BLaER1 (cell line): ENCODE data around the gene BMP2.

Source experiments
- H3K27ac ChIP-seq: shearing (Covaris generic); formaldehyde crosslinking; 2 replicates; pipeline ENCODE4 v1.8.1; 2022
- H3K27me3 ChIP-seq: shearing (Covaris generic); formaldehyde crosslinking; 2 replicates; pipeline ENCODE4 v1.8.1; 2022
- H3K36me3 ChIP-seq: shearing (Covaris generic); formaldehyde crosslinking; 2 replicates; pipeline ENCODE4 v1.8.1; 2022
- H3K4me1 ChIP-seq: shearing (Covaris generic); formaldehyde crosslinking; 2 replicates; pipeline ENCODE4 v1.8.1; 2022
- H3K4me2 ChIP-seq: shearing (Covaris generic); formaldehyde crosslinking; 2 replicates; pipeline ENCODE4 v1.8.1; 2022
- H3K4me3 ChIP-seq: shearing (Covaris generic); formaldehyde crosslinking; 2 replicates; pipeline ENCODE4 v1.8.1; 2022
- H3K9ac ChIP-seq: shearing (Covaris generic); formaldehyde crosslinking; 2 replicates; pipeline ENCODE4 v1.8.1; 2022
- H3K9me3 ChIP-seq: shearing (Covaris generic); formaldehyde crosslinking; 2 replicates; pipeline ENCODE4 v1.8.1; 2022
- H4K20me1 ChIP-seq: shearing (Covaris generic); formaldehyde crosslinking; 2 replicates; pipeline ENCODE4 v1.8.1; 2022
- Cebpa-rat ChIP-seq: shearing (Covaris generic); IDR thresholded peaks from 2 replicates; pipeline ENCODE4 v1.8.1; 2022

BMP2 gene

DNA sequence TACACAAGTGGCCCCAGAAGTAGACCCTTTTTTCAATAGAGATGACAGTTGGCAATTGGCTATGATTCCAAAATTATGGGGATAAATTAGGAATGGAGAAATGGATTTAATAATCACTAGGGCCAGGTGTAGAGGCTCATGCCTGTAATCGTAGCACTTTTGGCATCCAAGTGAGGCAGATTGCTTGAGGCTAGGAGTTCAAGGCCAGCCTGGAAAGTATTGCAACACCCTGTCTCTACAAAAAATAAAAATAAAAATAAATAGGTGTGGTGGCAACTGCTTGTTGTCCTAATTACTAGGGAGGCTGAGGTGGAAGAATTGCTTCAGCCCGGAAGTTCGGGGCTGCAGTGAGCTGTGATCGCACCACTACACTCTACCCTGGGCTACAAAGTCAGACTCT, 60.0 kb downstream of the BMP2 start:
- Histone ChIP-seq H3K4me1 (no peaks in the 10 kb centered on the region), H3K27me3 (no peaks in the 10 kb centered on the region), H3K9me3 (no peaks in the 10 kb centered on the region), H3K4me2 (no peak overlapping the region), H4K20me1 (no peaks in the 10 kb centered on the region), H3K36me3 (no peaks in the 10 kb centered on the region), H3K27ac (no peak overlapping the region), H3K4me3 (no peak overlapping the region), H3K9ac (no peak overlapping the region)
- no peak for TF ChIP-seq Cebpa-rat

GRCh38 chr20:6828794-6829423, 61.4 kb downstream of the BMP2 start:
- TF ChIP-seq Cebpa-rat = no peak
- H4K20me1 ChIP-seq = no peaks in the 10 kb centered on the region
- H3K9ac ChIP-seq = no peak overlapping the region
- no peaks in the 10 kb centered on the region for H3K9me3 ChIP-seq
- H3K4me2 ChIP-seq = no peak overlapping the region
- H3K27me3 ChIP-seq = no peaks in the 10 kb centered on the region
- H3K4me3 ChIP-seq = no peak overlapping the region
- H3K4me1 ChIP-seq = no peaks in the 10 kb centered on the region
- no peak overlapping the region for H3K27ac ChIP-seq
- H3K36me3 ChIP-seq = no peaks in the 10 kb centered on the region

- H3K4me3 ChIP-seq = no peak overlapping the region
- no peak overlapping the region for H3K4me2 ChIP-seq
- no peaks in the 10 kb centered on the region for H3K9me3 ChIP-seq
- H3K4me1 ChIP-seq = no peaks in the 10 kb centered on the region
- no peaks in the 10 kb centered on the region for H3K36me3 ChIP-seq
- no peaks in the 10 kb centered on the region for H4K20me1 ChIP-seq
- no peak overlapping the region for H3K27ac ChIP-seq
- TF ChIP-seq Cebpa-rat = no peak
- H3K27me3 ChIP-seq = no peaks in the 10 kb centered on the region
- H3K9ac ChIP-seq = no peak overlapping the region
Observed at GRCh38 chr20:6829510-6830116, 62.1 kb downstream of the BMP2 start.
